Upper lobe of right lung (tissue), 1 donor: ENCODE measurements around the gene DPF1. TPM values are rescaled to one million over a fixed set of nuclear protein-coding genes. Genes with fewer than 3 reads are reported as not detected.
"Not testable (repeated sequence)": the region's sequence is repeated elsewhere in the genome, so short reads cannot be mapped to it uniquely, and the experiment has no call there.

Experiments used
- ATAC-seq: fragments of 200-7000 bp; cut with Tn5 transposase; one replicate; pipeline ENCODE4 v1.9.1; 2020; ENCODE audit warnings: mild to moderate bottlenecking, moderate library complexity
- DNase-seq: peaks from one replicate; pipeline ENCODE4 v3.0.0-alpha.2; 2020
- H3K27ac ChIP-seq: fragments of 200-600 bp; one replicate; pipeline ENCODE4 v1.8.0; 2022
- H3K27me3 ChIP-seq: fragments of 200-600 bp; one replicate; pipeline ENCODE4 v1.8.0; 2022; ENCODE audit warnings: mild to moderate bottlenecking
- H3K36me3 ChIP-seq: fragments of 200-600 bp; one replicate; pipeline ENCODE4 v1.8.0; 2022
- H3K4me1 ChIP-seq: fragments of 200-600 bp; one replicate; pipeline ENCODE4 v1.8.0; 2022
- H3K4me3 ChIP-seq: fragments of 200-600 bp; one replicate; pipeline ENCODE4 v1.8.0; 2022; ENCODE audit warnings: mild to moderate bottlenecking
- H3K9me3 ChIP-seq: fragments of 200-600 bp; one replicate; pipeline ENCODE4 v1.8.0; 2022
- CTCF ChIP-seq: fragments of 200-600 bp; IDR thresholded peaks from one replicate; pipeline ENCODE4 v1.8.0; 2022; ENCODE audit warnings: antibody characterized with exemption
- intact Hi-C: fragments of 100-400 bp; cut with DNase I; formaldehyde crosslinking; loops from one replicate; pipeline ENCODE4 v1.11.0; 2022
- total RNA-seq: library from RNA; stranded (reverse); fragmentation: NEBNext Ultra II Directional; extraction: Animal tissue kit (Norgen Biotek cat#: 25700); gene quantifications from one replicate; pipeline ENCODE4 v1.2.1, GENCODE V29; 2021
- donor health status: DM: no; HTN: yes; CAD: no; lungs with severe emphysema.

DPF1 gene
- total RNA-seq, 1 donor from 2014 or later: not detected

- Histone ChIP-seq H3K4me3 (no peak overlapping the region), H3K27ac (no peak overlapping the region), H3K9me3 (no peaks in the 10 kb centered on the region), H3K4me1 (peaks cover 5% of the 10 kb centered on the region), H3K36me3 (no peaks in the 10 kb centered on the region), H3K27me3 (peaks cover 14% of the 10 kb centered on the region)
- ATAC-seq (peak; percentile 88), DNase-seq (peak; percentile 89)
- peak; percentile 82 for TF ChIP-seq CTCF
- intact Hi-C loops: no loop called here
These were observed 9.8 kb upstream of the DPF1 start for GRCh38 chr19:38233740-38234251.

GRCh38 chr19:38231918-38232317 is 7.9 kb upstream of the DPF1 start:
- intact Hi-C loops: no loop called here
- no peak for ATAC-seq

GRCh38 chr19:38230506-38231133 is 6.6 kb upstream of the DPF1 start:
- H3K4me3 ChIP-seq, H3K27ac ChIP-seq, intact Hi-C loops, H3K9me3 ChIP-seq, ATAC-seq, H3K36me3 ChIP-seq, H3K4me1 ChIP-seq, DNase-seq: not testable (repeated sequence)
- peaks cover 37% of the 10 kb centered on the region for H3K27me3 ChIP-seq

More at GRCh38 chr19:38231918-38232317, 7.9 kb upstream of the DPF1 start:
- no peak overlapping the region for H3K4me3 ChIP-seq
- DNase-seq: no peak
- H3K27me3 ChIP-seq: peaks cover 33% of the 10 kb centered on the region
- H3K36me3 ChIP-seq: no peaks in the 10 kb centered on the region
- TF ChIP-seq CTCF: no peak
- no peaks in the 10 kb centered on the region for H3K9me3 ChIP-seq
- no peak overlapping the region for H3K27ac ChIP-seq
- H3K4me1 ChIP-seq: peaks cover 8% of the 10 kb centered on the region

GRCh38 chr19:38229585-38230073 is 5.6 kb upstream of the DPF1 start:
- Histone ChIP-seq H3K27ac (no peak overlapping the region), H3K36me3 (no peaks in the 10 kb centered on the region), H3K4me1 (peaks cover 8% of the 10 kb centered on the region), H3K4me3 (no peak overlapping the region), H3K9me3 (no peaks in the 10 kb centered on the region), H3K27me3 (peaks cover 47% of the 10 kb centered on the region)
- peak; percentile 66 for ATAC-seq
- intact Hi-C loops: no loop called here
- peak; percentile 76 for DNase-seq
- no peak for TF ChIP-seq CTCF

- no peak for DNase-seq
These were observed 4.7 kb upstream of the DPF1 start for GRCh38 chr19:38228491-38229439.

More at GRCh38 chr19:38228491-38229439, 4.7 kb upstream of the DPF1 start:
- Histone ChIP-seq H3K9me3 (no peaks in the 10 kb centered on the region), H3K27me3 (peaks cover 56% of the 10 kb centered on the region), H3K4me3 (no peak overlapping the region), H3K27ac (no peak overlapping the region), H3K36me3 (no peaks in the 10 kb centered on the region), H3K4me1 (peaks cover 8% of the 10 kb centered on the region)
- no peak for TF ChIP-seq CTCF
- ATAC-seq: no peak
- intact Hi-C loops: no loop called here
